ENCODE measurements around the gene CMC1. TPM values are rescaled to one million over a fixed set of nuclear protein-coding genes. Genes with fewer than 3 reads are reported as not detected.
A peak's percentile ranks its signal among the peaks of the same experiment; 100 is the strongest.
"Not testable (repeated sequence)": the region's sequence is repeated elsewhere in the genome, so short reads cannot be mapped to it uniquely, and the experiment has no call there.

CMC1 gene, protein sequence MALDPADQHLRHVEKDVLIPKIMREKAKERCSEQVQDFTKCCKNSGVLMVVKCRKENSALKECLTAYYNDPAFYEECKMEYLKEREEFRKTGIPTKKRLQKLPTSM
- 10 to 100 TPM; 15.8 to 35.0 (median 31.5) TPM for polyA plus RNA-seq (ENCODE audit: insufficient read length in 4 of 4)

GRCh38 chr3:28241221-28242160 lies at the start of gene CMC1:
Gene CMC1, plus strand, starts transcription at chr3:28241619. Its CDS starts 175 bp downstream, at chr3:28241794.
- peak; percentile 83 to 93 (median 92) for DNase-seq (ENCODE audit: low read depth in 4 of 4, low spot score in 3 of 4)

DNA sequence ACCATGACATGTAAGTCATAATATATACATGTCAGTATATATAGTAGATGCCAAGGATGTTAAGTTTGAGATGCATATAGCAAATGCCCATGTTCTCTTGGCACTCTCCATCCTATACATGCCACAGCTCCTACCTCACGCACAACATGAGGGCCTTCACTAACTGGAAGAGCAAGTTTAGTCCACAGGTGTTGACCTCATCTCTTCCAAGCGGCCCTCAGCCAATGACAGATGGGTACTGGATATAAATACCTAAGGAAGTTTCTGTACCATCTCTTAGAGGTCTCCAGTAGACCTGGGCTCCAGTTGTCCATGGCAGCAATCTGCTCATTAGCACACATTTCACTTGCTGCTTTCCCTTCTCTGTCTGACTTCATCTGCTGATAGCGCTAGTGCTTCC lies 43.3 kb upstream of the CMC1 start:
- DNase-seq (ENCODE audit: low read depth in 4 of 4, low spot score in 3 of 4), result no peak

DNA sequence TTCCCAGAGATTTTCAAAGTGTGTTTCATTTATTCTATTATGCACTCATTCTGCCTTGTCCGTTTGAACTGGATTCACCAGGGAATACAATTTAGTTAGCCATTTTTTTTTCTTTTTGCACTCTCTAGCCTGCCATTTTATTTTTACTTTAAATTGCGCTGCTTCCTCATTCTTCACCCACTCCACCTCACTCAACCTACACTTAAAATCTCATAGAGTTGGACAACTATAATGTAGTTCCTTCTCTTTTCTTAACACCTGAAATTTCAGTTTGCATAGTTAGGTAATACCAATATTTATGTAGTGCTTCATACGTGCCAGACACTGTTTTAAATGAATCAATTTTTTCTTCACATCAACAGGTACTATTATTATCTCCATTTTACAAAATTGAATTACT lies 42.4 kb upstream of the CMC1 start:
- DNase-seq (ENCODE audit: low read depth in 4 of 4, low spot score in 3 of 4), result no peak

DNA sequence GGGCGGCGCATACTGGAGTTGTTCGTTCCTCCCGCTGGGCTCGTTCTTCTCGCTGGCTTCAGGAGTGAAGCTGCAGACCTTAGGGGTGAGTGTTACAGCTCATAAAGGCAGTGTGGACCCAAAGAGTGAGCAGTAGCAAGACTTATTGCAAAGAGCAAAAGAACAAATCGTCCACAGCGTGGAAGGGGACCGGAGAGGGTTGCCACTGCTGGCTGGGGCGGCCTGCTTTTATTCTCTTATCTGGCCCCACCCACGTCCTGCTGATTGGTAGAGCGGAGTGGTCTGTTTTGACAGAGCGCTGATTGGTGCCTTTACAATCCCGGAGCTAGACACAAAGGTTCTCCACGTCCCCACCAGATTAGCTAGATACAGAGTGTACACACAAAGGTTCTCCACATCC lies 41.8 kb upstream of the CMC1 start:
- not testable (repeated sequence) for DNase-seq (ENCODE audit: low read depth in 4 of 4, low spot score in 3 of 4)

GRCh38 chr3:28200366-28200848 lies 41.0 kb upstream of the CMC1 start:
- not testable (repeated sequence) for DNase-seq (ENCODE audit: low read depth in 4 of 4, low spot score in 3 of 4)

DNA sequence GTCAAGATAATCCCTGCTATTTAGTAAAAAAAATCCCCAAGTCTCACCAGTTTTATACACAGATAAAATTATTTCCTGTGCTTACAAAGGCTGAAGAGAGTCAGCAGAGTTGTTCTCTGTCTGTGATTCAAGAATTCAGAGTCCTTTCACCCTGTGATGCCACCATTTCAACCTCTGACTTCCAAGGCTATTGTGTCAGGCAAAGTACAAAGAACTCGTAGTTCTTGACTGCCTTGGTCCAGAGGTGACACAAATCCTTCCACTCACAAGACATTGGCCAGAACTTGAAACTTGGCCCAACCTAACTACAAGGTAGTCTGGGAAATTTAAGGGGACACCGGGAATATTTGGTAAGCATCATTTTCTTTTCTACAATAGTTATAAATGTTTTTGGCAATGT lies 34.9 kb upstream of the CMC1 start:
- no peak for DNase-seq (ENCODE audit: low read depth in 4 of 4, low spot score in 3 of 4)

- no peak for DNase-seq (ENCODE audit: low read depth in 4 of 4, low spot score in 3 of 4)
Measured at GRCh38 chr3:28207000-28207733, 34.3 kb upstream of the CMC1 start.

GRCh38 chr3:28210968-28211713 lies 30.3 kb upstream of the CMC1 start:
- no peak for DNase-seq (ENCODE audit: low read depth in 4 of 4, low spot score in 3 of 4)

DNA sequence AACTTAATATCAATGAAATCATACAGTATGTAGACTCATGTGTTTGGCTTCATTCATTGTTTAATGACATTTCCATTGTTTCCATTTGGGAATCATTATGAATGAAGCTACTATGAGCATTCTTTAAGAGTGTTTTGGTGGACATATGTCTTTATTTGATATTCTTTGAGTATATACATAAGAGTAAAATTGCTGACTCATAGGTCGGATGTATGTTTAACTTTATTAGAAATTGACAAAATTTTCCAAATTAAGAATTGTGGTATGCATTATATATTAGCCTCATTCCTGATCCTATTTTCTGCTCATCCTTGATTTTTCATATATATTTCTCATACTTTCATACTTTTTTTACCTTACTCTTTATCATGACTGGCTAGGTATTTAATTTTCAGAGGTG lies 28.7 kb upstream of the CMC1 start:
- no peak for DNase-seq (ENCODE audit: low read depth in 4 of 4, low spot score in 3 of 4)

DNA sequence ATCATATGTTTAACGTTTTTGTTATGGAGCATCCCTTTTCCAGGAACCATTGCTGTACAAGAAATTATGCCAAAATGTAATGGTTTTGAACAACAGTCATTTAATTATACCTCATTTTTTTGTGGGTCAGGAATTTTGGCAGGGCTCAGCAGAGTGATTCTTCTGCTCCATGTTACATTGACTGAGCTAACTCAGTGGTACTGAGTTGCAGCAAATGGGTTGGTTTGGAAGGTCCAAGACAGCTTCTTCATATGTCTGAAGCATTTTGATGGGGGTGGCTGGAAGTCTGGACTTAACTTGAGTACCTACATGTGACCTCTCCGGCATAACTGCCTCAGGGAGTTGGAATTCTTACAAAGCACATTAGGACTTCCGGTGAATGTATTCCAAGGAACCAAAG lies 26.0 kb upstream of the CMC1 start:
- no peak for DNase-seq (ENCODE audit: low read depth in 4 of 4, low spot score in 3 of 4)

- DNase-seq (ENCODE audit: low read depth in 4 of 4, low spot score in 3 of 4), result no peak
Measured at GRCh38 chr3:28218071-28218916, 23.1 kb upstream of the CMC1 start.

- no peak for DNase-seq (ENCODE audit: low read depth in 4 of 4, low spot score in 3 of 4)
Measured at GRCh38 chr3:28218917-28219198, 22.6 kb upstream of the CMC1 start.

DNA sequence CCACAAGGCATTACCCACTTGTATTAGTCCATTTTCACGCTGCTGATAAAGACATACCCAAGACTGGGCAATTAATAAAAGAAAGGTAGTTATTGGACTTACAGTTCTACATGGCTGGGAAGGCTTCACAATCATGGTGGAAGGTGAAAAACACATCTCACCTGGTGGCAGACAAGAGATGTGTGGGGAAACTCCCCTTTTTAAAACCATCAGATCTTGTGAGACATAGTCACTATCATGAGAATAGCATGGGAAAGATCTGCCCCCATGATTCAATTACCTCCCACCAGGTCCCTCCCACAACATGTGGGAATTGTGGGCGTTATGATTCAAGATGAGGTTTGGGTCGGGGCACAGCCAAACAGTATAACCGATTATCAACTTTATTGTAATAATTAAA lies 17.0 kb upstream of the CMC1 start:
- DNase-seq (ENCODE audit: low read depth in 4 of 4, low spot score in 3 of 4), result no peak

DNA sequence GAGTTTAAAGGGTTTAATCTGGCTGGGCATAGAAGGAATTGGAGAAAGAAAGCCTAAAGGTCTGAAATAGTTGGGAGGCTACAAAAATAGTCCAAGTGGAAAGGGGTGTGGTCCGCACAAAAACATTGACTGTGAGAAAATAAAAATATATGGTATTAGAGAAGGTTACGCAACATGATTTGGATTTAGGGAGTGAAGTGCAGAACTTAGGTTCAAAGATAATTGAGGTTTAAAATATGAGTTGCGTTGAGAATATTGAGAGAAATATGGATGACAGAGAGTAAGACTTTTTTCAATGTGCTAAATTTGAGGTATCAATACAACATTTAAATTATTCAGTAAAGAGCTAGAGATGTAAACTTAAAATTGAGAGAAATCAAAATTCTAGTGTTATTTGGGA lies 15.4 kb upstream of the CMC1 start:
- DNase-seq (ENCODE audit: low read depth in 4 of 4, low spot score in 3 of 4), result no peak

DNA sequence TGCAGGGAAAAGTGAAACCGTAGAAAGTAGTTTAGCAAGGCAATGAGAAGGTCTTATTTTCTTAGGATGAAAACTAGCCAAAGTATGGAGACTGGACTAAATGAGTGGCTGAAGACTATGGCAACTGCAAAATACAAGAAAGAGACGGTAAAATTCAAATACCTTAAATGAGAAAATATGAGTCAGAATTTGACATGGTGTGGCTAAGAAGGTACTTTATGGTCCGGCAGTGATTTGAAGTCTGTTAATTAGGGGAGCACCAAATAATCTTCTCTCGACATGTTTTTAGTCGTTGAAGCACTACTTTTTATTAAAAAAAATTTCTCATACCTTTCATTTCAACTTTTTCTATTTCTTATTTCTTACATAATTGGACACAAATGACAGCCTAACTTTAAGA lies 12.8 kb upstream of the CMC1 start:
- DNase-seq (ENCODE audit: low read depth in 4 of 4, low spot score in 3 of 4), result no peak

GRCh38 chr3:28232659-28233058 lies 8.8 kb upstream of the CMC1 start:
- no peak for DNase-seq (ENCODE audit: low read depth in 4 of 4, low spot score in 3 of 4)

- no peak for DNase-seq (ENCODE audit: low read depth in 4 of 4, low spot score in 3 of 4)
Measured at GRCh38 chr3:28234454-28234853, 7.0 kb upstream of the CMC1 start.

- no peak for DNase-seq (ENCODE audit: low read depth in 4 of 4, low spot score in 3 of 4)
Measured at GRCh38 chr3:28239108-28239507, 2.3 kb upstream of the CMC1 start.

GRCh38 chr3:28240441-28240840 lies 978 bp upstream of the CMC1 start:
- DNase-seq (ENCODE audit: low read depth in 4 of 4, low spot score in 3 of 4), result no peak

- no peak for DNase-seq (ENCODE audit: low read depth in 4 of 4, low spot score in 3 of 4)
Measured at GRCh38 chr3:28242519-28242918, 1.1 kb downstream of the CMC1 start.

All from left renal pelvis (tissue), 4 donors.